Upper lobe of left lung (tissue), 4 donors: ENCODE measurements around the gene EXOC7.

Source experiments
- EP300 ChIP-seq, 4 donors: sonication (generic); formaldehyde crosslinking; IDR thresholded peaks; one replicate each; pipeline ENCODE4 v1.5.1; 2017; ENCODE audit warnings: antibody characterized with exemption in 4 of 4, control low read depth in 2 of 4
- POLR2A ChIP-seq, 4 donors: fragments of 450-650 bp; IDR thresholded peaks; one replicate each; pipeline ENCODE4 v1.5.1; 2016 to 2017; ENCODE audit warnings: antibody characterized with exemption in 4 of 4, mild to moderate bottlenecking in 2 of 4
- POLR2AphosphoS5 ChIP-seq, 2 donors: sonication (generic); formaldehyde crosslinking; IDR thresholded peaks; one replicate each; pipeline ENCODE4 v1.5.1; 2017; ENCODE audit warnings: antibody characterized with exemption in 2 of 2
- TF ChIP-seq, protein P1 (sequence below), 6 experiments: fragments of 450-650 bp in 4 of 6; fragments of 200-600 bp in 2 of 6; sonication (generic) in 2 of 6; IDR thresholded peaks; one replicate each; pipeline ENCODE4 v1.5.1; 2016 to 2019; ENCODE audit warnings: antibody characterized with exemption in 6 of 6

DNA sequence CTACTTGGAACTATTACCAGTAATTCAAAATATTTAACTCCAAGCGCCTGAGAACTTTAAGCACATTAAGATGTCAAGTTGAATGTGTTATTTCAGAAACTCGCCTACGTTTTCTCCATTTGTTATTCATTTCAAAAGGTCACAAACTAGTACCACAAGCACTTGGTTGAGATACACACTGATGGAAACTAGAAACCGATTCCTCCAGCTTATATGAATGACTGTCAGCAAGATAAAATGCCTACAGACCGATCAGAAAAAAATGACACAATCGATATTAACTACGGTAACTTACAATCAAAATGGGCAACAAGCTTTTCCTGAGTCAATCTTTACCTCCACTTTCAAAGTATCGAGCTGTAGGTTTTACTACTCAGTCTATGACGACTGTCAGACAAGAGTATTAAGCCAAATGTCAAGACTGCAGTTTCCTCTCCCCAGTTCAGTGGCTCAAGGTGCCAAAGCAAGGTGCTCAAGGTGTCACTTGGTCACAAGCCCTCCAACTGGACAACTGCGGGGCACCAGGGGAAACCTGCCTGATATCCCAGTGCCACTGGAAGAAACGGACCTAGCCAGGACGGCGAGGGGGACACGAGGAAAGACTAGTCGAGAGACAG, 31.9 kb downstream of the EXOC7 start:
- TF ChIP-seq, protein P1, sequence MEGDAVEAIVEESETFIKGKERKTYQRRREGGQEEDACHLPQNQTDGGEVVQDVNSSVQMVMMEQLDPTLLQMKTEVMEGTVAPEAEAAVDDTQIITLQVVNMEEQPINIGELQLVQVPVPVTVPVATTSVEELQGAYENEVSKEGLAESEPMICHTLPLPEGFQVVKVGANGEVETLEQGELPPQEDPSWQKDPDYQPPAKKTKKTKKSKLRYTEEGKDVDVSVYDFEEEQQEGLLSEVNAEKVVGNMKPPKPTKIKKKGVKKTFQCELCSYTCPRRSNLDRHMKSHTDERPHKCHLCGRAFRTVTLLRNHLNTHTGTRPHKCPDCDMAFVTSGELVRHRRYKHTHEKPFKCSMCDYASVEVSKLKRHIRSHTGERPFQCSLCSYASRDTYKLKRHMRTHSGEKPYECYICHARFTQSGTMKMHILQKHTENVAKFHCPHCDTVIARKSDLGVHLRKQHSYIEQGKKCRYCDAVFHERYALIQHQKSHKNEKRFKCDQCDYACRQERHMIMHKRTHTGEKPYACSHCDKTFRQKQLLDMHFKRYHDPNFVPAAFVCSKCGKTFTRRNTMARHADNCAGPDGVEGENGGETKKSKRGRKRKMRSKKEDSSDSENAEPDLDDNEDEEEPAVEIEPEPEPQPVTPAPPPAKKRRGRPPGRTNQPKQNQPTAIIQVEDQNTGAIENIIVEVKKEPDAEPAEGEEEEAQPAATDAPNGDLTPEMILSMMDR (IDR thresholded peaks at IDR 0.05), result no peak
- TF ChIP-seq POLR2A (IDR thresholded peaks at IDR 0.05), result no peak
- no peak for TF ChIP-seq POLR2AphosphoS5 (IDR thresholded peaks at IDR 0.05)
- TF ChIP-seq EP300 (IDR thresholded peaks at IDR 0.05), result no peak
